SK-N-MC (cell line): ENCODE results near the gene ARID3C.

Experiments used
- DNase-seq: peaks from one replicate; pipeline ENCODE4 v3.0.0-alpha.2; 2011; ENCODE audit warnings: low read depth, low spot score
- H3K27ac ChIP-seq: fragments of 200-600 bp; sonication (generic); 2 replicates; pipeline ENCODE4 v1.5.1; 2016; ENCODE audit warnings: mixed run types
- H3K36me3 ChIP-seq: fragments of 200-600 bp; sonication (generic); 2 replicates; pipeline ENCODE4 v1.6.1; 2017; ENCODE audit warnings: antibody characterized with exemption, low read length, mixed read lengths; ENCODE audit not compliant: insufficient read depth
- H3K4me3 ChIP-seq: fragments of 200-600 bp; sonication (generic); 2 replicates; pipeline ENCODE4 v1.5.1; 2016
- H3K9ac ChIP-seq: fragments of 200-600 bp; sonication (generic); 2 replicates; pipeline ENCODE4 v1.8.0; 2017; ENCODE audit warnings: mixed run types, mixed read lengths; ENCODE audit not compliant: insufficient read length
- H3K9me3 ChIP-seq: fragments of 200-600 bp; sonication (generic); 2 replicates; pipeline ENCODE4 v1.6.1; 2017; ENCODE audit warnings: low read depth, mild to moderate bottlenecking, antibody characterized with exemption, low read length, moderate library complexity, mixed read lengths
- EZH2 ChIP-seq: fragments of 200-600 bp; sonication (generic); IDR thresholded peaks from one replicate; pipeline ENCODE4 v1.6.1; 2017; ENCODE audit warnings: antibody characterized with exemption
- FOXP2 ChIP-seq: optimal IDR thresholded peaks from 2 replicates; pipeline ENCODE3; 2011; ENCODE audit warnings: mild to moderate bottlenecking, moderate library complexity; ENCODE audit not compliant: insufficient read depth; ENCODE audit errors: extremely low read length, control extremely low read depth
- POLR2AphosphoS5 ChIP-seq: IDR thresholded peaks from 2 replicates; pipeline ENCODE4 v1.6.1; 2012; ENCODE audit warnings: mild to moderate bottlenecking, low read depth, low read length, borderline replicate concordance

Gene ARID3C

GRCh38 chr9:34572092-34572491 is 56.8 kb downstream of the ARID3C start:
- H3K4me3 ChIP-seq = no peak overlapping the region
- no peak overlapping the region for H3K9ac ChIP-seq
- H3K27ac ChIP-seq = no peak overlapping the region
- no peak for DNase-seq
- H3K9me3 ChIP-seq = no peaks in the 10 kb centered on the region
- TF ChIP-seq FOXP2 = no peak
- no peak for TF ChIP-seq EZH2
- no peak for TF ChIP-seq POLR2AphosphoS5
- no peaks in the 10 kb centered on the region for H3K36me3 ChIP-seq

DNA sequence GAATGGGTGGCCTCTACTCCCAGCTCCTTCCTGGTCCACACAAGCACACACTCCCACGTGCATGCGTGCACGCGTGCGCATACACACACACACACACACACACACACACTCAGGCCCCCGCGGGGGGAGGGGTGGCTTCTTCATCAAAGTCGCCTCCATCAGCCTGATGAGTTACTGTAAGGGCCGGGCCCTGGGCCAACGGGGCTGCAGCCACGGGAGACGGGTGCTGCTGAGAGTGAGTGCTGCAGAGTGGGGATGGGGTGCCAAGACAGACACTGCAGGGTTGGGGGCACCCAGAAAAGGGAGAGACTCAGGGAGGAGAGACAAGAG is 57.4 kb downstream of the ARID3C start:
- no peak for TF ChIP-seq POLR2AphosphoS5
- no peak for TF ChIP-seq EZH2
- no peak for TF ChIP-seq FOXP2
- Histone ChIP-seq H3K9ac (no peak overlapping the region), H3K9me3 (no peaks in the 10 kb centered on the region), H3K36me3 (no peaks in the 10 kb centered on the region), H3K27ac (no peak overlapping the region), H3K4me3 (no peak overlapping the region)
- no peak for DNase-seq
